ENCODE results near the gene TEDC2. TPM values are rescaled to one million over a fixed set of nuclear protein-coding genes. Genes with fewer than 3 reads are reported as not detected.

TEDC2 gene
- total RNA-seq, 1 experiment from 2014 or later = 49.9 TPM

DNA sequence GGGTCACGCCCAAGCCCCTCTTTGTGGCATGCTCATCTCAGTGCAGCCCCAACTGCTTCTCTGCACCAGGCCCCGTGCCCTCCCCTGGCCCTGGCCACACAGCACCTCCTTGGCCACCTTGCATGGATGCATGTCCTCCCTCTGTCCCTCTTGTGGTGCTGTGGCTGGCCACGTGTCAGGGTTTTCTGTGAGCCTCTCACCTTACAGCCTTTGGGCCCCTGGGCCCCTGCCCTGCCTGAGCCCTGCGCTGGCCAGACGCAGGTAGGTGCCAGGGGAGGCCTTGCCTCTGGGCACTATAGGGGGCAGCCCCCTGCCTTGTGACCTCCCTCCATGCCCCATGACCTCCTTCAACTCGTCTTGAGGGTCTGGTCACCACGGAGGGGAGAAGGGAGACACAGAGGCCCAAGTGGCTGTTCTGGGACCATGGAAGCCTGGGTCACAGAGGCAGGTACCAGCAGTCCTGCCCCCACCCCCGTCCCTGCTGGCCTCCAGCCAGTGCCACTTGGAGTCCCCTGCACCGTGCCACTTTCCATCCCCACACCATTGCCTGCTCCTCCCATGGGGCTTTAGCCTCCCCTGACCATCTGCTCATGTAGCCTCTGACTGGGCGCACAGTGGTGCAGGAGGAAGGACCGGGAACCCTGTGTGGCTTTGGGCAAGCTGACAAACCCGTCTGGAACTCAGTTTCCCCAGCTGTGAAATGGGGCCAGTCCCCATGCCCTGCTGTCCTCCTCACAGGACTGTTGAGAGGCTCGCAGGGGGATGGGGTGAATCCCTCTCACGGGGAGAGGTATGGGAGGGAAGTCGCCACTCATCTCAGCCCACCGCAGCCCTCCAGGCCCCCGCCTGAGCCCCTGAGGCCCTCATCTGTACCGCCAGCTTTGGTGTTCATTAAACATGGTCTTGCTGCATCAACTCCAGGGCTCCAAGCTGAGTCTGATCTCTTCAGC, 42.3 kb downstream of the TEDC2 start:
- in situ Hi-C loops (cut with HindIII; ENCODE audit: low sequenced_read_pairs) = loop anchor here (25.0 kb wide), 1 partner anchor 340 kb away; the partner anchor contains the start of gene TRAF7
- no peak for DNase-seq (ENCODE audit: low spot score)

DNA sequence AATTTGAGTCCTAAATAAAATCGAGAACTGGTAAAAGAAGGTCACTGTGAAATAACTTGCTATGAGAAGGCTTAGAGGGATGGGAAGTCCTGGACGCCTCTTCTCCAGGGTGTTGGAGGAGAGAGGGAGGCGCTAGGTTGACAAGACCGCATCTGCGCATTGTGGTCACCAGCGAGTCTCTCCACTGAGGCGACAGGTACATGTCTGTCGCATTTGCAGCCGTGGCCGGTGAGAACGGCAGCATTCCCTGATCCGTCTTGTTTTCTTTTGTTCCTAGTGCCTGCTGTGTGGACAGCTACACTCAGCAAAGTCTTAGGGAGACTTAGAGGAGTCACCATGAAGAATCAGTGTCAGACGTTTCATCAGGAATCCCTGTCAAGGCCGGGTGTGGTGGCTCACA, 45.8 kb downstream of the TEDC2 start:
- no peak for DNase-seq (ENCODE audit: low spot score)
- in situ Hi-C loops (cut with HindIII; ENCODE audit: low sequenced_read_pairs) = loop anchor here (25.0 kb wide), 1 partner anchor 343 kb away; the partner anchor contains the start of gene TRAF7

DNA sequence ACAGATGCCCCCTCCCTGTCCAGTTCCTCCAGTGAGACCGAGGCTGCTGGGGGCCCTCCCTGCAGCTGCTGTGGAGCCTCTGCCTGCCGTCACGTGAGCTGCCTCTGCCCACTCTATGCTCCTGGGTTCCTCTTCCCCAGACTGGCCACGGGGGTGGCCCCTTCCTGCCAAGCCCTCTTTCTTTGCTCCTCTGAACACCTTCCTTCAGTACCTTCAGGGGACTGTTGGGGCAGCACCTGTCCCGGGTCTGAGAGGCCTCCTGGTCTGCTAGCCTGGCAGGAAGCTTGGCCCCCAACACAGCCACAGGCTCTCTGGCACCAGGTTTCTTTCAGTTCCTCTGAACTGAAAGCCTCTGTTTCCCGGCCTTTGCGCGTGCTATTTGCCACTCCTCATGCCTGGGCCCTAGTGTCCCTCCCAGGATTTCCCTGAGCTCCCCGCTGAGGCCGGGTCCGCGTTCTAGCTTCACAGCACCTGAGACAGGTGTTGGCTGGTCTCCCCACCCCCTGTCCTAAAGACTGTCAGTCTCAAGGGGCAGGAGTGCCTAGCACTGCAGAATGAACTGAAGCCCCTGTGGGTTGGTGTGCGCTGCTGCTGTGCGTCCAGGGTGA, 47.2 kb downstream of the TEDC2 start:
- DNase-seq (ENCODE audit: low spot score) = no peak
- in situ Hi-C loops (cut with HindIII; ENCODE audit: low sequenced_read_pairs) = loop anchor here (25.0 kb wide), 1 partner anchor 345 kb away; the partner anchor contains the start of gene TRAF7

DNA sequence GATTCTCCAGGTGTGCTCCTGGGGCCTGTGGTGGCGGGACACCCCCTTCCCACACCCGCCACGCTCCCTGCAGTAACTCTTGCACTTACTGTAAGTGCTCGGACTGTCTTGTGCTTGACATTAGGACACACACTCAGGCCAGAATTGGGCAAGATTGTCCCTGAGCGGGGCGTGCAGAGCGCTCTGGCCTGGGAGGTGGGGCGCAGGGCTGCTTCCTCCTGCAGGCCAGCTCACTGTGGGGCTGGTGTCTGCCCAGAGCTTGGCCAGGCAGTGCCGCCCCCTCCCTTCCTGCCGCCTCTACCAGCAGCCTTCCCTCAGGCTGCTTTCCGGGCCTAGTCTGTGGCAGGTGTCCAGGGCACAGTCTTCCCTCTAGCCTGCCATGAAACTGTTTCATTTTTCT, 47.8 kb downstream of the TEDC2 start:
- in situ Hi-C loops (cut with HindIII; ENCODE audit: low sequenced_read_pairs) = loop anchor here (25.0 kb wide), 1 partner anchor 345 kb away; the partner anchor contains the start of gene TRAF7

GRCh38 chr16:2508722-2509400, 49.0 kb downstream of the TEDC2 start:
- in situ Hi-C loops (cut with HindIII; ENCODE audit: low sequenced_read_pairs) = loop anchor here (25.0 kb wide), 1 partner anchor 347 kb away; the partner anchor contains the start of gene TRAF7
- no peak for DNase-seq (ENCODE audit: low spot score)

More for the DNA sequence above, 47.8 kb downstream of the TEDC2 start:
- no peak for DNase-seq (ENCODE audit: low spot score)

GRCh38 chr16:2511128-2511800, 51.4 kb downstream of the TEDC2 start:
- in situ Hi-C loops (cut with HindIII; ENCODE audit: low sequenced_read_pairs) = loop anchor here (25.0 kb wide), 1 partner anchor 349 kb away; the partner anchor contains the start of gene TRAF7
- DNase-seq (ENCODE audit: low spot score) = peak; percentile 72

- in situ Hi-C loops (cut with HindIII; ENCODE audit: low sequenced_read_pairs) = loop anchor here (25.0 kb wide), 1 partner anchor 350 kb away; the partner anchor contains the start of gene TRAF7
- DNase-seq (ENCODE audit: low spot score) = no peak
Observed at GRCh38 chr16:2511996-2512734, 52.3 kb downstream of the TEDC2 start.

GRCh38 chr16:2512735-2513404, 53.0 kb downstream of the TEDC2 start:
- DNase-seq (ENCODE audit: low spot score) = peak; percentile 50
- in situ Hi-C loops (cut with HindIII; ENCODE audit: low sequenced_read_pairs) = loop anchor here (25.0 kb wide), 1 partner anchor 351 kb away; the partner anchor contains the start of gene TRAF7

DNA sequence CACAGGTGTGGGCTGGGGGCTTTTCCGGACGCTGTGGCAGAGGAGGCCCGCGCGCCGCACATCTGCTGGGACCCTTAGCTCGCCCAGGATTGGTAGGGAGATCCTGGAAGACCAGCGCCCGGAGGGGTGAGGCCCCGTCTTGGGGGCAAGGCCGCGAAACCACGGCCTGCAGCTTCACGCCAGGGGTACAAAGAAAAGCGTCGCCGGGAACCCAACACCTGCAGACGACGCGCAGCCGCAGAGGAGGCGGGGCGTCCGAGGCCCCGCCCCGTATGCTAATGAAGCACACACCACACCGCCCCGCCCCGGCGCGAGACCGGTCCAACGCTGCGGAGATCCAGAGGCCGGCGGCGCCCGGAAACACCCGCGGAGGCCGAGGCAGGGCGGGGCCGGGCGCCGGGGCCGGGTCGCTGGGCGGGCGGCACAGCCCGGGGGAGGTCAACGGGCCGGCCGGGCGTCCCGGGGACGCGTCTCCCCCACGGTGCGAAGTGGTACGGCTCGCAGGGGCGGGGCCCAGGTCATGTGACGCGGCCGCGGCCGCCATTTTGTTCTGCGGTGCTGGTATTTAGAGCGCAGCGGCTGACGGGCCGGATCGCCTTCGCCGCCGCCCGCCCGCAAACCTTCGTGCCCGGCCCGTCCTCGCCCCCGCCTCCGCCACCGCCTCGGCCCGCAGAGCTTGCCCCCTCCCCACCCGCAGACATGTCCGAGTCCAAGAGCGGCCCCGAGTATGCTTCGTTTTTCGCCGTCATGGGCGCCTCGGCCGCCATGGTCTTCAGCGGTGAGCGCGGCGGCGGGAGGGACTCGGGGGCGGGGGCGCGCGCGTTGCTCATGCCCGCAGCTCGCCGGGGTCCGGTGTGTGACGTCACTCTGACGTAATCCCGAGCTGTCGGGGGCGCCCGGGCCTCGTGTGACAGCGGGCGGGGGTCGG, 53.8 kb downstream of the TEDC2 start, which contains the start of gene ATP6V0C:
TSS of gene ATP6V0C (plus strand) at position 548 of the 928 bp plus-strand sequence. CDS start at position 700, 152 bp downstream.
- peak; percentile 90 for DNase-seq (ENCODE audit: low spot score)
- in situ Hi-C loops (cut with HindIII; ENCODE audit: low sequenced_read_pairs) = loop anchor here (25.0 kb wide), 1 partner anchor 351 kb away; the partner anchor contains the start of gene TRAF7

Other genes starting within 250 kb of the TEDC2 start
- 1.9 and 2.1 TPM in 2 replicates for gene BRICD5, start 249.2 kb upstream of the TEDC2 start, total RNA-seq (2014; rRNA removed; shearing (Covaris generic))
- 47.8 and 70.9 TPM in 2 replicates for gene PGP, start 245.3 kb upstream of the TEDC2 start, total RNA-seq (2014; rRNA removed; shearing (Covaris generic))
- gene E4F1, start 236.5 kb upstream of the TEDC2 start, total RNA-seq (2014; rRNA removed; shearing (Covaris generic)) = 40.4 and 59.4 TPM in 2 replicates
- 0.20 and 0.62 TPM in 2 replicates for gene DNASE1L2, start 223.7 kb upstream of the TEDC2 start, total RNA-seq (2014; rRNA removed; shearing (Covaris generic))
- 52.9 and 71.9 TPM in 2 replicates for gene ECI1, start 208.5 kb upstream of the TEDC2 start, total RNA-seq (2014; rRNA removed; shearing (Covaris generic))
- gene RNPS1, start 192.0 kb upstream of the TEDC2 start, total RNA-seq (2014; rRNA removed; shearing (Covaris generic)) = 145 and 179 TPM in 2 replicates
- 4.9 and 9.5 TPM in 2 replicates for gene ABCA3, start 119.4 kb upstream of the TEDC2 start, total RNA-seq (2014; rRNA removed; shearing (Covaris generic))
- gene CCNF, start 30.7 kb upstream of the TEDC2 start, total RNA-seq (2014; rRNA removed; shearing (Covaris generic)) = 48.2 and 62.1 TPM in 2 replicates
- gene NTN3, start 11.2 kb downstream of the TEDC2 start, total RNA-seq (2014; rRNA removed; shearing (Covaris generic)) = 2.0 and 4.4 TPM in 2 replicates
- 9.4 and 13.0 TPM in 2 replicates for gene TBC1D24, start 15.0 kb downstream of the TEDC2 start, total RNA-seq (2014; rRNA removed; shearing (Covaris generic))
- gene ATP6V0C, start 53.8 kb downstream of the TEDC2 start, total RNA-seq (2014; rRNA removed; shearing (Covaris generic)) = 17.4 and 41.8 TPM in 2 replicates
- gene AMDHD2, start 60.3 kb downstream of the TEDC2 start, total RNA-seq (2014; rRNA removed; shearing (Covaris generic)) = 75.0 and 86.2 TPM in 2 replicates
- 1.4 TPM in 1 of 2 replicates, not detected in the other for gene CEMP1, start 71.3 kb downstream of the TEDC2 start, total RNA-seq (2014; rRNA removed; shearing (Covaris generic))
- gene PDPK1, start 77.9 kb downstream of the TEDC2 start, total RNA-seq (2014; rRNA removed; shearing (Covaris generic)) = 8.4 and 14.7 TPM in 2 replicates
- 88.2 and 89.7 TPM in 2 replicates for gene KCTD5, start 222.4 kb downstream of the TEDC2 start, total RNA-seq (2014; rRNA removed; shearing (Covaris generic))

Measured in G401 (cell line).